SJSA1 (cell line): ENCODE data around the gene PROC. TPM values are rescaled to one million over a fixed set of nuclear protein-coding genes. Genes with fewer than 3 reads are reported as not detected.
"Not testable (repeated sequence)": the region's sequence is repeated elsewhere in the genome, so short reads cannot be mapped to it uniquely, and the experiment has no call there.

Source experiments
- DNase-seq, 2 experiments: peaks; one replicate each; pipeline ENCODE4 v3.0.0-alpha.2; 2015 to 2020; ENCODE audit warnings: low spot score in 2 of 2, low read depth in 1 of 2
- H3K27ac ChIP-seq: fragments of 250-450 bp; sonication (Bioruptor Pico); 2 replicates; pipeline ENCODE4 v1.5.1; 2020; ENCODE audit warnings: mild to moderate bottlenecking, moderate library complexity
- H3K27me3 ChIP-seq: fragments of 250-450 bp; sonication (Bioruptor Pico); replicated peaks from 2 replicates; pipeline ENCODE4 v1.5.1; 2020; ENCODE audit warnings: mild to moderate bottlenecking, moderate library complexity
- H3K36me3 ChIP-seq: fragments of 250-450 bp; sonication (Bioruptor Pico); 2 replicates; pipeline ENCODE4 v1.5.1; 2020; ENCODE audit warnings: mild to moderate bottlenecking
- H3K4me1 ChIP-seq: fragments of 250-450 bp; sonication (Bioruptor Pico); replicated peaks from 2 replicates; pipeline ENCODE4 v1.6.1; 2021; ENCODE audit warnings: mild to moderate bottlenecking
- H3K4me3 ChIP-seq: fragments of 250-450 bp; sonication (Bioruptor Pico); 2 replicates; pipeline ENCODE4 v1.5.1; 2020; ENCODE audit warnings: mild to moderate bottlenecking
- H3K9me3 ChIP-seq: fragments of 250-450 bp; sonication (Bioruptor Pico); replicated peaks from 2 replicates; pipeline ENCODE4 v1.5.1; 2020; ENCODE audit warnings: mild to moderate bottlenecking
- total RNA-seq: library from RNA; depleted of rRNA; stranded (reverse); fragments of >200 nt; shearing (Covaris generic); gene quantifications from 2 replicates; pipeline ENCODE4 v1.2.3, GENCODE V29; 2014

Gene PROC
- total RNA-seq, 1 experiment from 2014 or later, result 0.63 TPM

- no peak overlapping the region for H3K27ac ChIP-seq
- no peak overlapping the region for H3K4me3 ChIP-seq
- no peak for DNase-seq
- H3K9me3 ChIP-seq, result no peaks in the 10 kb centered on the region
- H3K36me3 ChIP-seq, result no peaks in the 10 kb centered on the region
- H3K27me3 ChIP-seq, result no peaks in the 10 kb centered on the region
- peaks cover 20% of the 10 kb centered on the region for H3K4me1 ChIP-seq
Measured at GRCh38 chr2:127403460-127403859, 14.8 kb upstream of the PROC start.

- DNase-seq, result peak in 1 of 2 experiments; percentile 29
- H3K36me3 ChIP-seq, result no peaks in the 10 kb centered on the region
- peaks cover 19% of the 10 kb centered on the region for H3K4me1 ChIP-seq
- H3K9me3 ChIP-seq, result no peaks in the 10 kb centered on the region
- no peaks in the 10 kb centered on the region for H3K27me3 ChIP-seq
- H3K4me3 ChIP-seq, result no peak overlapping the region
- no peak overlapping the region for H3K27ac ChIP-seq
Measured at GRCh38 chr2:127404466-127405254, 13.6 kb upstream of the PROC start.

GRCh38 chr2:127405255-127405610, 13.0 kb upstream of the PROC start:
- Histone ChIP-seq H3K9me3 (no peaks in the 10 kb centered on the region), H3K27ac (no peak overlapping the region), H3K4me3 (no peak overlapping the region), H3K4me1 (peaks cover 24% of the 10 kb centered on the region), H3K27me3 (no peaks in the 10 kb centered on the region), H3K36me3 (no peaks in the 10 kb centered on the region)
- DNase-seq, result peak in 1 of 2 experiments; percentile 14

- Histone ChIP-seq H3K9me3 (no peaks in the 10 kb centered on the region), H3K27me3 (no peaks in the 10 kb centered on the region), H3K4me1 (peaks cover 36% of the 10 kb centered on the region), H3K36me3 (no peaks in the 10 kb centered on the region), H3K4me3 (no peak overlapping the region), H3K27ac (no peak overlapping the region)
- DNase-seq, result no peak
Measured at GRCh38 chr2:127406454-127406853, 11.8 kb upstream of the PROC start.

GRCh38 chr2:127407091-127407490, 11.1 kb upstream of the PROC start:
- Histone ChIP-seq H3K4me3 (no peak overlapping the region), H3K27ac (no peak overlapping the region), H3K36me3 (no peaks in the 10 kb centered on the region), H3K9me3 (no peaks in the 10 kb centered on the region), H3K4me1 (peaks cover 43% of the 10 kb centered on the region), H3K27me3 (no peaks in the 10 kb centered on the region)
- no peak for DNase-seq

- no peaks in the 10 kb centered on the region for H3K27me3 ChIP-seq
- peak in 1 of 2 experiments; percentile 36 for DNase-seq
- H3K4me3 ChIP-seq, result no peak overlapping the region
- no peaks in the 10 kb centered on the region for H3K36me3 ChIP-seq
- H3K27ac ChIP-seq, result peak overlapping the region; percentile 50; the same call in 1 of the 2 replicates
- no peaks in the 10 kb centered on the region for H3K9me3 ChIP-seq
- peaks cover 46% of the 10 kb centered on the region for H3K4me1 ChIP-seq
Measured at GRCh38 chr2:127407661-127408003, 10.6 kb upstream of the PROC start.

GRCh38 chr2:127408004-127408806, 10.0 kb upstream of the PROC start:
- Histone ChIP-seq H3K36me3 (no peaks in the 10 kb centered on the region), H3K27ac (peak overlapping the region; percentile 94)

GRCh38 chr2:127408807-127409099, 9.5 kb upstream of the PROC start:
- no peaks in the 10 kb centered on the region for H3K36me3 ChIP-seq
- H3K4me3 ChIP-seq, result no peak overlapping the region; the same call in 1 of the 2 replicates
- H3K4me1 ChIP-seq, result peaks cover 56% of the 10 kb centered on the region
- H3K9me3 ChIP-seq, result no peaks in the 10 kb centered on the region
- DNase-seq, result no peak
- peak overlapping the region; percentile 94 for H3K27ac ChIP-seq
- H3K27me3 ChIP-seq, result no peaks in the 10 kb centered on the region

More at GRCh38 chr2:127408004-127408806, 10.0 kb upstream of the PROC start:
- H3K4me3 ChIP-seq, result peak overlapping the region; percentile 39
- peaks cover 51% of the 10 kb centered on the region for H3K4me1 ChIP-seq
- DNase-seq, result peak; percentile 95
- H3K27me3 ChIP-seq, result no peaks in the 10 kb centered on the region
- no peaks in the 10 kb centered on the region for H3K9me3 ChIP-seq

GRCh38 chr2:127409716-127410115, 8.5 kb upstream of the PROC start:
- not testable (repeated sequence) for H3K36me3 ChIP-seq, H3K9me3 ChIP-seq, H3K27me3 ChIP-seq, H3K27ac ChIP-seq, DNase-seq, H3K4me3 ChIP-seq
- H3K4me1 ChIP-seq, result peaks cover 66% of the 10 kb centered on the region

GRCh38 chr2:127410871-127411652, 7.2 kb upstream of the PROC start:
- no peak overlapping the region for H3K4me3 ChIP-seq
- H3K27ac ChIP-seq, result peak overlapping the region; percentile 73
- H3K4me1 ChIP-seq, result peaks cover 69% of the 10 kb centered on the region
- no peaks in the 10 kb centered on the region for H3K9me3 ChIP-seq
- H3K36me3 ChIP-seq, result no peaks in the 10 kb centered on the region
- H3K27me3 ChIP-seq, result no peaks in the 10 kb centered on the region
- DNase-seq, result peak; percentile 78 to 89

- peaks cover 69% of the 10 kb centered on the region for H3K4me1 ChIP-seq
- no peaks in the 10 kb centered on the region for H3K36me3 ChIP-seq
- DNase-seq, result peak in 1 of 2 experiments; percentile 16
- no peaks in the 10 kb centered on the region for H3K27me3 ChIP-seq
- H3K27ac ChIP-seq, result no peak overlapping the region
- H3K9me3 ChIP-seq, result no peaks in the 10 kb centered on the region
- H3K4me3 ChIP-seq, result no peak overlapping the region
Measured at GRCh38 chr2:127411653-127412369, 6.4 kb upstream of the PROC start.

- Histone ChIP-seq H3K27ac (peak overlapping the region; percentile 51), H3K9me3 (no peaks in the 10 kb centered on the region), H3K27me3 (no peaks in the 10 kb centered on the region), H3K4me3 (no peak overlapping the region), H3K4me1 (peaks cover 59% of the 10 kb centered on the region), H3K36me3 (no peaks in the 10 kb centered on the region)
- peak in 1 of 2 experiments; percentile 12 for DNase-seq
Measured at GRCh38 chr2:127413200-127413599, 5.0 kb upstream of the PROC start.
